Endothelial cell (in vitro differentiated cells): ENCODE measurements around the gene ENAH. TPM values are rescaled to one million over a fixed set of nuclear protein-coding genes. Genes with fewer than 3 reads are reported as not detected.

Experiments used
- DNase-seq: peaks from one replicate; pipeline ENCODE4 v3.0.0; 2021; ENCODE audit warnings: low spot score
- H3K27ac Mint-ChIP-seq: one replicate; pipeline ENCODE4 v1.8.0; 2021; ENCODE audit warnings: mixed read lengths, inconsistent platforms; ENCODE audit not compliant: unreplicated experiment
- H3K27me3 Mint-ChIP-seq: one replicate; pipeline ENCODE4 v1.8.0; 2021; ENCODE audit warnings: mild to moderate bottlenecking, moderate library complexity, mixed read lengths, inconsistent platforms; ENCODE audit not compliant: unreplicated experiment
- H3K36me3 Mint-ChIP-seq: one replicate; pipeline ENCODE4 v1.8.0; 2021; ENCODE audit warnings: mild to moderate bottlenecking, low read depth, mixed read lengths, inconsistent platforms; ENCODE audit not compliant: unreplicated experiment
- H3K4me1 Mint-ChIP-seq: one replicate; pipeline ENCODE4 v1.8.0; 2021; ENCODE audit warnings: mild to moderate bottlenecking, mixed read lengths, inconsistent platforms; ENCODE audit not compliant: unreplicated experiment
- H3K4me3 Mint-ChIP-seq: one replicate; pipeline ENCODE4 v1.8.0; 2021; ENCODE audit warnings: mild to moderate bottlenecking, mixed read lengths, inconsistent platforms; ENCODE audit not compliant: unreplicated experiment
- H3K9me3 Mint-ChIP-seq: one replicate; pipeline ENCODE4 v1.8.0; 2021; ENCODE audit warnings: mixed read lengths, inconsistent platforms; ENCODE audit not compliant: unreplicated experiment
- CTCF ChIP-seq: fragments of 200-600 bp; sonication (generic); IDR thresholded peaks from one replicate; pipeline ENCODE4 v1.5.0; 2021; ENCODE audit warnings: antibody characterized with exemption; ENCODE audit not compliant: unreplicated experiment
- total RNA-seq: library from RNA; stranded (reverse); fragmentation: NEBNext Ultra II Directional; extraction: Animal tissue kit (Norgen Biotek cat#: 25700); gene quantifications from one replicate; pipeline ENCODE4 v1.2.1, GENCODE V29; 2021; ENCODE audit not compliant: unreplicated experiment

Gene ENAH
- total RNA-seq, 1 donor from 2014 or later: 82.9 TPM

DNA sequence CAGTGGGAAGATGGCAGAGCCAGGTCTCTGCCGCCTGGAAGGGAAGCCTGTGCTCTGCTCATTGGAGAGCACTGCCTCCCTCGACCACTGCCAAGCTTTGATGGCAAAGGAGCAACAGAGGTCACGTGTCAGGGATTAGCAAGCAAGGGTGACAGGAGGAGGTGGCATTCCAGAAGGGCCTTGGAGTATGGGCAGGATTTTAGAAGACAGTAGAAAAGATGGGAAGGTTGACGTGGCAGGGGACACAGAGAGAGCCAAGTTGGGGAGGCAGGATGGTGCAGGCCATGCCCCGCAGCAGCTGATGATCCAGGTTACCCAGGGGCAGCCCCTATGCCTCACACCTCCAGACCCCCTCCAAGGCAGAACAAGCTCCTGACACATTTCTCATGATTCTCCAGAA is 203.1 kb downstream of the ENAH start:
- Mint-ChIP-seq H3K27ac (no peak overlapping the region), H3K36me3 (no peaks in the 10 kb centered on the region), H3K4me3 (no peak overlapping the region), H3K27me3 (peaks cover 2% of the 10 kb centered on the region), H3K4me1 (peaks cover 18% of the 10 kb centered on the region), H3K9me3 (no peaks in the 10 kb centered on the region)
- TF ChIP-seq CTCF: no peak
- no peak for DNase-seq

- no peak for DNase-seq
- no peaks in the 10 kb centered on the region for H3K9me3 Mint-ChIP-seq
Measured at GRCh38 chr1:225449261-225449660, 203.7 kb downstream of the ENAH start.

DNA sequence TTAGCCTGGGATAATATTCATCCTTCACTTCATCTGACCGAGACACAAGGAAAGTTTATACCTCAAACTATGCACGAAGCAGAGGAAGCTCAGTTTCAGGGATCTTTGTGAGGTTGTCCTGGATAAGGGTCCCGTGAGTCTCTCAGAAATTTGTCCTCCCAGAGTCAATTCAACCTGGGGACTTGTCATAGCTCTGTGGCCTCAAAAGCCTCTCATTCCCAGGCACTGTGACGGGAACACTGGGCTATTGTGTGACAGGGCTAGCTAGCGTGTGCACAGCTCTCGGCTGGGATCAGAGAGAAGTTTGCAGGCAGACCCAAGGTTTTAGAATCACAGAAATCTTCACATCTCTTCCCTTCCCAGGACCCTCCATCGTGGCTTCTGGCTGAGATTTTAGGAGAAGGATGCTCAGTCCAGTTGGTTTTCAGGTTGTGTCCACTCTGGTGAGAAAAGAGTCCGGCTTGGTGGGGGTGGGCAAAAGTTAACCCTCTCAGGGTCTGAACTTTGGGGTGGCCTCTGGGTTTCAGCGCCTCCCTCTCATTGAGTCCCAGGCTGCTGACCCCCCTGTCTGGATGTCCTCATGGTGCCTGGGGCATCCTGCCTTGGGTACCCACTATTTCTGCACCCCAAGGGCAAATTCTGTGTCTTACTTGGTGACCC is 204.6 kb downstream of the ENAH start:
- Mint-ChIP-seq H3K36me3 (no peaks in the 10 kb centered on the region), H3K9me3 (no peaks in the 10 kb centered on the region), H3K4me1 (peaks cover 22% of the 10 kb centered on the region), H3K27me3 (peaks cover 3% of the 10 kb centered on the region), H3K4me3 (no peak overlapping the region), H3K27ac (no peak overlapping the region)
- no peak for DNase-seq
- TF ChIP-seq CTCF: no peak

More at GRCh38 chr1:225449261-225449660, 203.7 kb downstream of the ENAH start:
- Mint-ChIP-seq H3K36me3 (no peaks in the 10 kb centered on the region), H3K4me3 (no peak overlapping the region), H3K27ac (no peak overlapping the region), H3K27me3 (peaks cover 2% of the 10 kb centered on the region), H3K4me1 (peaks cover 22% of the 10 kb centered on the region)
- TF ChIP-seq CTCF: no peak

DNA sequence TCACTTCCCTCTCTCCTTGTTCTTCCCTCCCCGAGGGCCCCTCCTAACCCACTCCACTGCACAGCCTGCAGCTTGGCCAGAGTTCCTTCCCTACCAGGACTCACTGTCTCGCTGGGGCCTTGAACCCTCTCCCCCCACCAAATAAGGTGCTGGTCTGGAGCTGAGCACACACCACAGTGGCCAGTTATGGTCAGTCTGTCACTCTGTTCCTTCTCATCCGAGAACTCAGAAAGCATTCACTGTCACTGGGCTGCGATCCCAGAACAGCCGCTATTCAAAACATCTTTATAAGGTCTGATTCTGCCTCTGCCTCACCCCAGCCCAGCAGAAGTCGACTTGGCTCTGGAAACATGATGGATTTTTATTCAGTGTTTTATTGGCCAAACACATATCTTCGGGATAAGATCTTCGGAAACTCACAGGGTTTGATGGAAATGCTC is 205.3 kb downstream of the ENAH start:
- Mint-ChIP-seq H3K36me3 (no peaks in the 10 kb centered on the region), H3K4me3 (no peak overlapping the region), H3K27me3 (peaks cover 4% of the 10 kb centered on the region), H3K27ac (no peak overlapping the region), H3K9me3 (no peaks in the 10 kb centered on the region), H3K4me1 (peaks cover 26% of the 10 kb centered on the region)
- no peak for DNase-seq
- no peak for TF ChIP-seq CTCF

- Mint-ChIP-seq H3K9me3 (no peaks in the 10 kb centered on the region), H3K27me3 (peaks cover 4% of the 10 kb centered on the region), H3K36me3 (no peaks in the 10 kb centered on the region), H3K4me1 (peaks cover 27% of the 10 kb centered on the region), H3K27ac (no peak overlapping the region), H3K4me3 (no peak overlapping the region)
- DNase-seq: no peak
- TF ChIP-seq CTCF: no peak
Measured at GRCh38 chr1:225446981-225447615, 205.8 kb downstream of the ENAH start.
